OCI-LY7 (cell line): ENCODE data around the gene TBXA2R.

ENCODE experiments used
- CTCF ChIP-seq: fragments of 200-600 bp; sonication (generic); conservative IDR thresholded peaks from 2 replicates; pipeline ENCODE4 v1.5.1; 2014; ENCODE audit warnings: mild to moderate bottlenecking, antibody characterized with exemption, low read length, moderate library complexity, mixed read lengths
- EZH2phosphoT487 ChIP-seq: fragments of 200-600 bp; sonication (generic); IDR thresholded peaks from 2 replicates; pipeline ENCODE4 v1.6.1; 2018; ENCODE audit warnings: low read depth, borderline replicate concordance, mild to moderate bottlenecking, mixed run types, antibody characterized with exemption, low read length, moderate library complexity, mixed read lengths

GRCh38 chr19:3620145-3620816, 13.6 kb upstream of the TBXA2R start:
- no peak for TF ChIP-seq CTCF
- no peak for TF ChIP-seq EZH2phosphoT487
